GM23248 (cell line): ENCODE results near the gene ANGEL1.

Experiments used
- EZH2 ChIP-seq: fragments of 200-600 bp; sonication (generic); IDR thresholded peaks from 2 replicates; pipeline ENCODE4 v1.6.1; 2018; ENCODE audit warnings: antibody characterized with exemption, mild to moderate bottlenecking; ENCODE audit not compliant: insufficient read depth, poor library complexity, severe bottlenecking
- EZH2phosphoT487 ChIP-seq: fragments of 200-600 bp; sonication (generic); IDR thresholded peaks from 2 replicates; pipeline ENCODE4 v1.6.1; 2018; ENCODE audit warnings: antibody characterized with exemption, moderate library complexity, mild to moderate bottlenecking, low read depth; ENCODE audit not compliant: insufficient read depth

GRCh38 chr14:76812422-76813383 lies at the start of gene ANGEL1:
- TF ChIP-seq EZH2 (no peak), EZH2phosphoT487 (no peak)
